Measurements from ENCODE around the gene PDLIM3. TPM values are rescaled to one million over a fixed set of nuclear protein-coding genes. Genes with fewer than 3 reads are reported as not detected.

The PDLIM3 gene
- total and polyA plus RNA-seq, 2 of the 13 experiments (the other 11 are each of a cell fraction or from before 2014, with no cell fraction given), result 5.9 to 14.0 TPM

DNA sequence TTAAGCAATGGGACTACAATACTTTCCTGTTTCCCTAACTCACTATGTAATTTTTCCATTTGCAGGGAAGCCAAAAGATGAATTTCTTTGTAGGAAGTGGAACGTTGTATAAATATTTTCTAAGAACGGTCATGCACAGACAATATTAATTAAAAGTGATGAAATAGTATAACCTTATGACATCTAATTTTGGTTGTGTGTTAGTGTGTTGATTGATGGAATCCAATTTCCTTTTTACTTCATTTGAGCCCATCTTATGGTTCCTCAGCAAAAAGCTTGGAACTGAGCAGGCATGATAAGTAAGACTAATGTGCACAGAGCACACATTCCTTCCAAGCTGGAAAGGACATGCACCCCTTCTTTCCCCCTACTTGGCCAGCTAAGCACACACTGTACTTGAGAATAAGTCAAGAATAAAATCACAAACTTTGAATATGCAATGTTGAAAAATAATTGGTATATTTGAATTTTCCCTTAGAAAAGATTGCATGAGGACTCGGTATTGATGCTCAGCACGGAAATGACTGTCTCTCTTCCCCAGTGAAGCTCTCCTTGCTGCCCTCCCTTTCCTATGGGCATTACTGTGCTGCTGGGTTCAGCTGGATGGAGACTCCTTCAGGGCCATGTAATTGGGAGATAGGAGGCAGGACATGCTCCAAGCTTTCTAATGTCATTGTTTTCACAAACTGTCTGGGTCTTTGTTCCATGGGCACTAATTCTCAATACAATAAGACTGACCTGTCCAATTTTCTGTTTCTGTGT is 19.2 kb upstream of the PDLIM3 start:
- Histone ChIP-seq H3K27ac (ENCODE audit: extremely low read length, insufficient read depth, low read length) (no peak overlapping the region), H3K27me3 (ENCODE audit: control insufficient read depth in 1 of 2, insufficient read depth in 2 of 2, low read length in 2 of 2) (0 out of 5 replicates have a peak, but pooled peaks cover 0 to 5% of the 10 kb centered on the region in 2 experiments), H3K9ac (ENCODE audit: insufficient read depth, low read depth, low read length) (no peak overlapping the region), H3K9me3 (ENCODE audit: low read length) (no peaks in the 10 kb centered on the region), H3K4me1 (ENCODE audit: insufficient read depth, low read length) (peaks cover 4% of the 10 kb centered on the region), H2AFZ (ENCODE audit: low read length) (no peak overlapping the region), H3K79me2 (ENCODE audit: insufficient read depth, low read length) (no peaks in the 10 kb centered on the region), H3K4me2 (ENCODE audit: low read depth, low read length) (no peak overlapping the region), H3K4me3 (replicated peaks in 1 of 3; ENCODE audit: insufficient read depth in 1 of 3, low read depth in 2 of 3, low read length in 3 of 3) (no peak overlapping the region), H3K36me3 (replicated peaks in 1 of 2; ENCODE audit: control insufficient read depth in 1 of 2, insufficient read depth in 2 of 2, low read length in 2 of 2) (no peaks in the 10 kb centered on the region), H4K20me1 (ENCODE audit: insufficient read depth, low read length) (no peaks in the 10 kb centered on the region)
- BruUV-seq (replicated peaks), result no TSS peak
- in situ Hi-C loops (cut with HindIII; ENCODE audit: extremely low pct_ligation_motif_present, low pct_unique_long_range_greater_than_20kb), result no loop called here
- WGBS (ENCODE audit: low lambda C conversion rate), result 22% methylated on average over 4 of the region's 4 CpGs
- ATAC-seq (no peak), FAIRE-seq (no peak), DNase-seq (ENCODE audit: low spot score) (no peak)
- ChIA-PET POLR2A (no interaction called here), CTCF (ENCODE audit: low intra/inter-chr PET ratio, low total read pairs) (no interaction called here)
- intact Hi-C loops (cut with micrococcal nuclease; ENCODE audit: unreplicated experiment), result no loop called here
- TF ChIP-seq, protein P1, sequence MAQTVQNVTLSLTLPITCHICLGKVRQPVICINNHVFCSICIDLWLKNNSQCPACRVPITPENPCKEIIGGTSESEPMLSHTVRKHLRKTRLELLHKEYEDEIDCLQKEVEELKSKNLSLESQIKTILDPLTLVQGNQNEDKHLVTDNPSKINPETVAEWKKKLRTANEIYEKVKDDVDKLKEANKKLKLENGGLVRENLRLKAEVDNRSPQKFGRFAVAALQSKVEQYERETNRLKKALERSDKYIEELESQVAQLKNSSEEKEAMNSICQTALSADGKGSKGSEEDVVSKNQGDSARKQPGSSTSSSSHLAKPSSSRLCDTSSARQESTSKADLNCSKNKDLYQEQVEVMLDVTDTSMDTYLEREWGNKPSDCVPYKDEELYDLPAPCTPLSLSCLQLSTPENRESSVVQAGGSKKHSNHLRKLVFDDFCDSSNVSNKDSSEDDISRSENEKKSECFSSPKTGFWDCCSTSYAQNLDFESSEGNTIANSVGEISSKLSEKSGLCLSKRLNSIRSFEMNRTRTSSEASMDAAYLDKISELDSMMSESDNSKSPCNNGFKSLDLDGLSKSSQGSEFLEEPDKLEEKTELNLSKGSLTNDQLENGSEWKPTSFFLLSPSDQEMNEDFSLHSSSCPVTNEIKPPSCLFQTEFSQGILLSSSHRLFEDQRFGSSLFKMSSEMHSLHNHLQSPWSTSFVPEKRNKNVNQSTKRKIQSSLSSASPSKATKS (CRISPR knock-in tag; IDR thresholded peaks at IDR 0.05), result no peak
- TF ChIP-seq HOXA3 (CRISPR knock-in tag; IDR thresholded peaks at IDR 0.05), result no peak
- no peak for TF ChIP-seq HNRNPLL (IDR thresholded peaks at IDR 0.05; ENCODE audit: low read depth, low read length, poor library complexity, severe bottlenecking)
- no peak for TF ChIP-seq IKZF1 (IDR thresholded peaks at IDR 0.05)
- TF ChIP-seq MLLT10 (CRISPR knock-in tag; IDR thresholded peaks at IDR 0.05), result no peak
- no peak for TF ChIP-seq ZNF225 (CRISPR knock-in tag; IDR thresholded peaks at IDR 0.05)
- TF ChIP-seq, protein P2, sequence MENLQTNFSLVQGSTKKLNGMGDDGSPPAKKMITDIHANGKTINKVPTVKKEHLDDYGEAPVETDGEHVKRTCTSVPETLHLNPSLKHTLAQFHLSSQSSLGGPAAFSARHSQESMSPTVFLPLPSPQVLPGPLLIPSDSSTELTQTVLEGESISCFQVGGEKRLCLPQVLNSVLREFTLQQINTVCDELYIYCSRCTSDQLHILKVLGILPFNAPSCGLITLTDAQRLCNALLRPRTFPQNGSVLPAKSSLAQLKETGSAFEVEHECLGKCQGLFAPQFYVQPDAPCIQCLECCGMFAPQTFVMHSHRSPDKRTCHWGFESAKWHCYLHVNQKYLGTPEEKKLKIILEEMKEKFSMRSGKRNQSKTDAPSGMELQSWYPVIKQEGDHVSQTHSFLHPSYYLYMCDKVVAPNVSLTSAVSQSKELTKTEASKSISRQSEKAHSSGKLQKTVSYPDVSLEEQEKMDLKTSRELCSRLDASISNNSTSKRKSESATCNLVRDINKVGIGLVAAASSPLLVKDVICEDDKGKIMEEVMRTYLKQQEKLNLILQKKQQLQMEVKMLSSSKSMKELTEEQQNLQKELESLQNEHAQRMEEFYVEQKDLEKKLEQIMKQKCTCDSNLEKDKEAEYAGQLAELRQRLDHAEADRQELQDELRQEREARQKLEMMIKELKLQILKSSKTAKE (CRISPR knock-in tag; IDR thresholded peaks at IDR 0.05; ENCODE audit: borderline replicate concordance), result no peak
- TF ChIP-seq MEIS2 (CRISPR knock-in tag; IDR thresholded peaks at IDR 0.05), result no peak
- TF ChIP-seq ZNF3 (CRISPR knock-in tag; IDR thresholded peaks at IDR 0.05), result no peak
- TF ChIP-seq, protein P3, sequence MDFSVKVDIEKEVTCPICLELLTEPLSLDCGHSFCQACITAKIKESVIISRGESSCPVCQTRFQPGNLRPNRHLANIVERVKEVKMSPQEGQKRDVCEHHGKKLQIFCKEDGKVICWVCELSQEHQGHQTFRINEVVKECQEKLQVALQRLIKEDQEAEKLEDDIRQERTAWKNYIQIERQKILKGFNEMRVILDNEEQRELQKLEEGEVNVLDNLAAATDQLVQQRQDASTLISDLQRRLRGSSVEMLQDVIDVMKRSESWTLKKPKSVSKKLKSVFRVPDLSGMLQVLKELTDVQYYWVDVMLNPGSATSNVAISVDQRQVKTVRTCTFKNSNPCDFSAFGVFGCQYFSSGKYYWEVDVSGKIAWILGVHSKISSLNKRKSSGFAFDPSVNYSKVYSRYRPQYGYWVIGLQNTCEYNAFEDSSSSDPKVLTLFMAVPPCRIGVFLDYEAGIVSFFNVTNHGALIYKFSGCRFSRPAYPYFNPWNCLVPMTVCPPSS (IDR thresholded peaks at IDR 0.05), result no peak
- no peak for TF ChIP-seq KAT8 (CRISPR knock-in tag; IDR thresholded peaks at IDR 0.05)
- TF ChIP-seq ZNF644 (CRISPR knock-in tag; IDR thresholded peaks at IDR 0.05; ENCODE audit: low read depth), result no peak
- TF ChIP-seq, protein P4, sequence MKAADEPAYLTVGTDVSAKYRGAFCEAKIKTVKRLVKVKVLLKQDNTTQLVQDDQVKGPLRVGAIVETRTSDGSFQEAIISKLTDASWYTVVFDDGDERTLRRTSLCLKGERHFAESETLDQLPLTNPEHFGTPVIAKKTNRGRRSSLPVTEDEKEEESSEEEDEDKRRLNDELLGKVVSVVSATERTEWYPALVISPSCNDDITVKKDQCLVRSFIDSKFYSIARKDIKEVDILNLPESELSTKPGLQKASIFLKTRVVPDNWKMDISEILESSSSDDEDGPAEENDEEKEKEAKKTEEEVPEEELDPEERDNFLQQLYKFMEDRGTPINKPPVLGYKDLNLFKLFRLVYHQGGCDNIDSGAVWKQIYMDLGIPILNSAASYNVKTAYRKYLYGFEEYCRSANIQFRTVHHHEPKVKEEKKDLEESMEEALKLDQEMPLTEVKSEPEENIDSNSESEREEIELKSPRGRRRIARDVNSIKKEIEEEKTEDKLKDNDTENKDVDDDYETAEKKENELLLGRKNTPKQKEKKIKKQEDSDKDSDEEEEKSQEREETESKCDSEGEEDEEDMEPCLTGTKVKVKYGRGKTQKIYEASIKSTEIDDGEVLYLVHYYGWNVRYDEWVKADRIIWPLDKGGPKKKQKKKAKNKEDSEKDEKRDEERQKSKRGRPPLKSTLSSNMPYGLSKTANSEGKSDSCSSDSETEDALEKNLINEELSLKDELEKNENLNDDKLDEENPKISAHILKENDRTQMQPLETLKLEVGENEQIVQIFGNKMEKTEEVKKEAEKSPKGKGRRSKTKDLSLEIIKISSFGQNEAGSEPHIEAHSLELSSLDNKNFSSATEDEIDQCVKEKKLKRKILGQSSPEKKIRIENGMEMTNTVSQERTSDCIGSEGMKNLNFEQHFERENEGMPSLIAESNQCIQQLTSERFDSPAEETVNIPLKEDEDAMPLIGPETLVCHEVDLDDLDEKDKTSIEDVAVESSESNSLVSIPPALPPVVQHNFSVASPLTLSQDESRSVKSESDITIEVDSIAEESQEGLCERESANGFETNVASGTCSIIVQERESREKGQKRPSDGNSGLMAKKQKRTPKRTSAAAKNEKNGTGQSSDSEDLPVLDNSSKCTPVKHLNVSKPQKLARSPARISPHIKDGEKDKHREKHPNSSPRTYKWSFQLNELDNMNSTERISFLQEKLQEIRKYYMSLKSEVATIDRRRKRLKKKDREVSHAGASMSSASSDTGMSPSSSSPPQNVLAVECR (CRISPR knock-in tag; IDR thresholded peaks at IDR 0.05; ENCODE audit: borderline replicate concordance), result no peak
- TF ChIP-seq TCF7 (IDR thresholded peaks at IDR 0.05; ENCODE audit: low read depth), result no peak
- TF ChIP-seq ZNF746 (CRISPR knock-in tag; IDR thresholded peaks at IDR 0.05), result no peak
- no peak for TF ChIP-seq ZNF550 (CRISPR knock-in tag; IDR thresholded peaks at IDR 0.05; ENCODE audit: borderline replicate concordance)
